Ovary (tissue), 3 donors: ENCODE data around the gene SRSF10.

Source experiments
- CTCF ChIP-seq, 3 donors: fragments of 450-650 bp in 2 of 3; fragments of 200-600 bp in 1 of 3; IDR thresholded peaks; one replicate each; pipeline versions ENCODE4 v1.5.1 to v1.8.0; 2016 to 2022; ENCODE audit warnings: antibody characterized with exemption in 3 of 3, mild to moderate bottlenecking in 1 of 3
- POLR2A ChIP-seq: fragments of 450-650 bp; IDR thresholded peaks from one replicate; pipeline ENCODE4 v1.6.1; 2017; ENCODE audit warnings: antibody characterized with exemption, mild to moderate bottlenecking, moderate library complexity
- donor health status: DM: no; HTN: no; CAD: no.

- TF ChIP-seq CTCF (IDR thresholded peaks at IDR 0.05) (no peak), POLR2A (no peak)
These were observed 49.9 kb downstream of the SRSF10 start for GRCh38 chr1:23930270-23930669.
